LNCAP (cell line): Measurements from ENCODE around the gene MSI2.

Source experiments
- TF ChIP-seq, protein P1 (sequence below): fragments of 450-650 bp; IDR thresholded peaks from 2 replicates; pipeline ENCODE4 v1.5.1; 2017; ENCODE audit warnings: mild to moderate bottlenecking

The MSI2 gene

DNA sequence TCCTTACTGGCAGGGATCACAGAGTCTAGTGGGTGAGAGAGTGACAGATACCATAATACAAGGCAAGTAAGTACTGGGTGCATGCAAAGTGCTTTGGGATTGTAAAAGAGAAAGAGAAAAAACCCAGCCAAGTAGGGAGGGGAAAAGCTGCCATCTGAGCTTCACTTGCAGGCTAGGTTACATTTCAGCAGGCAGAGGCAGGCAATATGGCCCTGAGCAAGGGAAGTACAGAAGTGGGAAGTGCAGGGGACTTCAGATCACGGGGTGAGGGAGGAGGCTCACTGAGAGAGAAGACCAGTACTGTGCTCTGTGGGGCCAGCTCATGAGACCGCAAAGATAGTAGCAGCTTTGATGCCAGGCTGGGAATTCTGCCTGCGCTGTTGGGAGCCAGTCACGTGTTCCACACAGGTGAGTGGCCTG lies 230.6 kb downstream of the MSI2 start:
- TF ChIP-seq, protein P1, sequence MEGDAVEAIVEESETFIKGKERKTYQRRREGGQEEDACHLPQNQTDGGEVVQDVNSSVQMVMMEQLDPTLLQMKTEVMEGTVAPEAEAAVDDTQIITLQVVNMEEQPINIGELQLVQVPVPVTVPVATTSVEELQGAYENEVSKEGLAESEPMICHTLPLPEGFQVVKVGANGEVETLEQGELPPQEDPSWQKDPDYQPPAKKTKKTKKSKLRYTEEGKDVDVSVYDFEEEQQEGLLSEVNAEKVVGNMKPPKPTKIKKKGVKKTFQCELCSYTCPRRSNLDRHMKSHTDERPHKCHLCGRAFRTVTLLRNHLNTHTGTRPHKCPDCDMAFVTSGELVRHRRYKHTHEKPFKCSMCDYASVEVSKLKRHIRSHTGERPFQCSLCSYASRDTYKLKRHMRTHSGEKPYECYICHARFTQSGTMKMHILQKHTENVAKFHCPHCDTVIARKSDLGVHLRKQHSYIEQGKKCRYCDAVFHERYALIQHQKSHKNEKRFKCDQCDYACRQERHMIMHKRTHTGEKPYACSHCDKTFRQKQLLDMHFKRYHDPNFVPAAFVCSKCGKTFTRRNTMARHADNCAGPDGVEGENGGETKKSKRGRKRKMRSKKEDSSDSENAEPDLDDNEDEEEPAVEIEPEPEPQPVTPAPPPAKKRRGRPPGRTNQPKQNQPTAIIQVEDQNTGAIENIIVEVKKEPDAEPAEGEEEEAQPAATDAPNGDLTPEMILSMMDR = no peak

DNA sequence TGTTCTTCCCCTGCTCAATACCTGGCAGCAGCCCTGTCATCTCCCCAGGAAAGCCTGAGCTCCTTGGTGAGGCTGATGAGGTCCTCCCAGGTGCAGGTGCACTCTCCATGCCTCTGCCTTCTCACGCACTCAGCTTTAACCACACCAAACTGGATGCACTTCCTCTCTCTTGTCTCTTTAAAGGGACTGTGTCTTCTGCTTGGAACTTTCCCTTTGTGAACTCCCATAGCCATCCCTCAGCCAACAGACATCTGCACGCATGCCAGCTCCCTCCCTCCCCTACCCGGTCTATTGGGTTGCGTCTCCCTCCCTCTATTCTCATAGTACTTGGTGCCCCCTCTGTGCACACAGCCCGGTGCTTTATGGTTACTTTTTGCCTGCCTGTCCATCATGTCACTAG lies 231.2 kb downstream of the MSI2 start:
- TF ChIP-seq, protein P1 = no peak

GRCh38 chr17:57488856-57489255 lies 232.5 kb downstream of the MSI2 start:
- TF ChIP-seq, protein P1 = no peak

- TF ChIP-seq, protein P1 = no peak
Observed at GRCh38 chr17:57489321-57489720, 233.0 kb downstream of the MSI2 start.

GRCh38 chr17:57490111-57490845 lies 234.0 kb downstream of the MSI2 start:
- TF ChIP-seq, protein P1 = no peak

DNA sequence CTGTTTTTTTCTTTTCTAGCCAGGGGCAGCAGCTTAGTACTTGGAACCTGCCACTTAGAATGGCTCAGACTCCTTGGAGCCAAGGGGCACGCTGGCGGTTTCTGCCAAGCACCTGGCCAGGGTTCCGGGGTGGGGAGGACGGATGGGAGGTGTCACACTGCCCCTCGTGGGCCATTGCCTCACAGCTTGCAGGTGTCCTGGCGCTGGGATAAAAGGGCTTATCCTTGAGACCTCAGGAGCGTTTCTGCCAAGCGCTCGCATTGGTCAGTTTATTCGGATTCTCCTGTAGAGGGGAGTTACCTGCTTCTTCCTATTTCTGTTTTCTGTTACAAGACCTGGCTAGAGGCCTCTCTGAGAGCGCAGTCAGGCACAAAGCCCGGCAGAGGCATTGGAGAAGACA lies 234.6 kb downstream of the MSI2 start:
- TF ChIP-seq, protein P1 = no peak

- TF ChIP-seq, protein P1 = no peak
Observed at GRCh38 chr17:57493171-57493570, 236.8 kb downstream of the MSI2 start.

DNA sequence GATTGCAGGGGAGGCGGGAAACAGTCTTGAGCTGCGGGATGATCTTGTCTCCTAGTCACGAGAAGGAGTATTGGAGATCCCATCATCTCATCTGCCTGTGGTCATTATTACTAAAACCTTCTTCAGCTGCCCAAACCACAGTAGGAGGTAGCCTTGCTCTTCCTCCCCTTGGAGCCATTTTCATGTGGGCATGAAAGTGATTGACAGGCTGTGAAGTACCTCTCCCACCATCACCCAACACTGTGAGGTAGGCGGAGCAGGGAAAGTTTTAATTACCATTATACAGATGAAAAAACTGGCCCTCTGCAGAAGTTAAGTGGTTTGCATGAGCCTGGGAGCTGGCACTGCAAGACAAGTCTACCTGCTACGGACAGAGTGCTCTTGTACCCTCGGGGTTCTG lies 237.3 kb downstream of the MSI2 start:
- TF ChIP-seq, protein P1 = no peak
